Adrenal gland (tissue), 5 donors: ENCODE results near the gene BLID.

Source experiments
- CTCF ChIP-seq, 6 experiments: fragments of 450-650 bp in 4 of 6; fragments of 200-600 bp in 2 of 6; sonication (generic) in 1 of 6; IDR thresholded peaks; 1 replicate in 5 of 6; 2 replicates in 1 of 6; pipeline versions ENCODE4 v1.5.1 to v1.8.0; 2016 to 2021; ENCODE audit warnings: antibody characterized with exemption in 6 of 6, mild to moderate bottlenecking in 2 of 6, moderate library complexity in 1 of 6
- POLR2A ChIP-seq, 2 donors: fragments of 450-650 bp; IDR thresholded peaks; one replicate each; pipeline ENCODE4 v1.6.1; 2017; ENCODE audit warnings: antibody characterized with exemption in 2 of 2, mild to moderate bottlenecking in 2 of 2, moderate library complexity in 1 of 2
- donor health status: DM: no; HTN: no; CAD: no.

GRCh38 chr11:122095681-122096262 is 20.2 kb downstream of the BLID start:
- TF ChIP-seq CTCF (IDR thresholded peaks at IDR 0.05) (no peak), POLR2A (IDR thresholded peaks at IDR 0.05) (no peak)
